ENCODE data around the gene HELZ2. TPM values are rescaled to one million over a fixed set of nuclear protein-coding genes. Genes with fewer than 3 reads are reported as not detected.
A peak's percentile ranks its signal among the peaks of the same experiment; 100 is the strongest.

Gene HELZ2
- total and polyA plus RNA-seq, 2 donors = 13.9 to 14.8 TPM

DNA sequence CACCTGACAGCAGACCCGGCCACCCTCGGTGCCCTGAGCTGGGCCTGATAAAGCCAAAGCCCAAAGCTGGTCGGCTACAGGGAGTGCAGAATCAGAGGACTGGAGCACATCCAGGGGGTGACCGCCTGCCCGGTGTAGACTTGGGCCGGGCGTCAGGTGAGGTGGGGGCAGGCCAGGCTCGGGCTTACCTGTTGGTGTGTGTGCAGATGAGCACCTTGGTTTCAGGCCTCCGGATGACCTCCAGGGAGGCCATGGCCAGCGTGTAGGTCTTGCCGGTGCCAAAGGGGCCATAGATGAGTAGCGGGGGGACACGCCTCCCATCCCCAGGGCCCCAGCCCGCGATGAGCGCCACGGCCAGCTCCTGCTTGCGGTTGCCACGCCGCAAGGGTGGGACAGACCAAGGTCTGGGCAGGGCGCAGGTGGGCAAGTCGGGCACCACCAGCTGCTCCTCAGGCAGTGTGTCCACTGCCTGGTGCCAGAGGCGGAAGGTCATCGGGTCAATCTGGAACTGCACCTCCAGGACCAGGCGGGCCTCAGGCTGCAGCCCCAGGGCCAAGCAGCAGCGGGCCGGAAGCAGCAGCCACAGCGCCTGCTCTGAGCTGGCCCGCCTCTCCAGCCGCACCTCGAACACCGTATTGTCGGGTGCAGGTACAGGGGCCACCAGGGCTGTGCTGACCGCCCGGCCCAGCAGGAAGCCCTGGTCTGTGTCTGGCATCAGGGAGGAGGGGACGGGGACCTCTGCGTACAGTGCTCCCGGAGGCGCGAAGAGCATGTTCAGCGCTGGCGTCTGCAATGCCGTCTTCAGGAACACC is 5.7 kb downstream of the HELZ2 start:
- H3K27ac ChIP-seq (ENCODE audit: low read depth in 1 of 2, low read length in 1 of 2) = no peak overlapping the region
- H3K36me3 ChIP-seq (ENCODE audit: control insufficient read depth in 2 of 2, insufficient read depth in 2 of 2, low read length in 1 of 2) = peaks cover 0 to 16% of the 10 kb centered on the region in 2 donors
- DNase-seq (ENCODE audit: low read depth in 6 of 9, low spot score in 9 of 9) = no peak

DNA sequence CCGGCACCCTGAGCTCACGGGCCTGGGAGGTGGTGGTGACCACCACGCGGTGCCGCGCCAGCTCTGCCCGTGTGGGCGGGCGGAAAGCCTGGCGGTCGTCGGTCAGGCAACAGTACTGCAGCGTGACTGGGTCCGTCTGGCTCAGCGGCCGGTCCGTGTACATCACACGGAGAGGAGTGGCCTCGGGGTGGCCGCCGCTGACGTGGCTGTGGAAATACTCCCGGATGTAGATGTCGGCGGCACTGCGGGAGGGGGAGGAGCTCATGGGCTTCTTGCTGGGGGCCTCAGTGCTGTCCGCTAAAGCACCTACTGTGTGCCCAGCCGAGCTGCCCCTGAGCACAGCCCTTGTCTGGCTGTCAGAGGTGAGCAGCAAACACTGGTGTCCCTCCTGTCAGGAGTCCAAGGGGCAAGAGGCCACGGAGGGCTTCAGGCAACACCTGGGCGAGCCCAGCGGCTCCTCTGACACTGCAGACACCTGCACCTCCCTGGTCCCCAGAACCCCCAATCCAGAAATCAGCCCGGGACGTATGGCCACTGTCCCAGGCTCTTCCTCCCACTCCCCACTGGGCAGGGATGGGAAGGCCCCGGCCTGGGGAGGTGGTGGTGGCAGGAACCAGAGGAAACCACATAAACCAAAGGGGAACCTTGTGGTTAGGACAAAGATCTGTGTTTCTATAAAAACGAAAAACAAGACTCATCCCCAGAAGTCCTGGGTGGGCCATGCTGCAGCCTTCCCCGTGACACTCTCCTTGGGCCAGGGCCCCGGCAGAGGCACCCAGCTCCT is 6.5 kb downstream of the HELZ2 start:
- H3K4me3 ChIP-seq (ENCODE audit: low read length in 2 of 2) = no peak overlapping the region

More for the DNA sequence above, 5.7 kb downstream of the HELZ2 start:
- peaks cover 17 to 19% of the 10 kb centered on the region in 2 donors for H3K4me1 ChIP-seq (ENCODE audit: control insufficient read depth in 2 of 2, insufficient read depth in 2 of 2, low read length in 2 of 2)
- peaks cover 5 to 36% of the 10 kb centered on the region in 2 donors for H3K27me3 ChIP-seq (ENCODE audit: control insufficient read depth in 2 of 2, insufficient read depth in 1 of 2, low read length in 1 of 2)
- peaks cover 0 to 9% of the 10 kb centered on the region in 2 donors for H3K9me3 ChIP-seq (ENCODE audit: control insufficient read depth in 2 of 2, insufficient read depth in 1 of 2, low read length in 1 of 2)
- H3K4me3 ChIP-seq (ENCODE audit: low read length in 2 of 2) = no peak overlapping the region
- WGBS = 38% methylated on average over 43 of the region's 43 CpGs

DNA sequence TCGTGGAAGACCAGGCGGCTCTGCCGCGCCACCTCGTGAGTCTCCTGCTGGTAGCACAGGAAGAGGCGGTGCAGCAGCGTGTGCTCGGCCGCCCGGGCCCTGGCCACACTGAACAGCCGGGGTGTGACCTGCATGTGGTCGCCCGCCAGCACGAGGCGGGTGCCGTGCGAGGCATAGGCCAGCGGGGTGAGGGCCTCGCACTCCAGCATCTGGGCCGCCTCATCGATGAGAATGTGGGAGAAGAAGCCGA is 7.0 kb downstream of the HELZ2 start:
- 91% methylated on average over 22 of the region's 22 CpGs for WGBS
- peaks cover 0 to 18% of the 10 kb centered on the region in 2 donors for H3K36me3 ChIP-seq (ENCODE audit: control insufficient read depth in 2 of 2, insufficient read depth in 2 of 2, low read length in 1 of 2)
- peaks cover 15% of the 10 kb centered on the region in 2 donors for H3K4me1 ChIP-seq (ENCODE audit: control insufficient read depth in 2 of 2, insufficient read depth in 2 of 2, low read length in 2 of 2)
- H3K27me3 ChIP-seq (ENCODE audit: control insufficient read depth in 2 of 2, insufficient read depth in 1 of 2, low read length in 1 of 2) = peaks cover 4 to 31% of the 10 kb centered on the region in 2 donors
- H3K9me3 ChIP-seq (ENCODE audit: control insufficient read depth in 2 of 2, insufficient read depth in 1 of 2, low read length in 1 of 2) = peaks cover 0 to 7% of the 10 kb centered on the region in 2 donors
- no peak overlapping the region for H3K4me3 ChIP-seq (ENCODE audit: low read length in 2 of 2)
- no peak overlapping the region for H3K27ac ChIP-seq (ENCODE audit: low read depth in 1 of 2, low read length in 1 of 2)
- DNase-seq (ENCODE audit: low read depth in 6 of 9, low spot score in 9 of 9) = no peak

More for the DNA sequence above, 6.5 kb downstream of the HELZ2 start:
- peak in 2 of 9 donors; percentile 18 to 45 for DNase-seq (ENCODE audit: low read depth in 6 of 9, low spot score in 9 of 9)
- Histone ChIP-seq H3K27ac (ENCODE audit: low read depth in 1 of 2, low read length in 1 of 2) (no peak overlapping the region), H3K9me3 (ENCODE audit: control insufficient read depth in 2 of 2, insufficient read depth in 1 of 2, low read length in 1 of 2) (peaks cover 0 to 7% of the 10 kb centered on the region in 2 donors), H3K36me3 (ENCODE audit: control insufficient read depth in 2 of 2, insufficient read depth in 2 of 2, low read length in 1 of 2) (peaks cover 0 to 21% of the 10 kb centered on the region in 2 donors), H3K4me1 (ENCODE audit: control insufficient read depth in 2 of 2, insufficient read depth in 2 of 2, low read length in 2 of 2) (peaks cover 15% of the 10 kb centered on the region in 2 donors), H3K27me3 (ENCODE audit: control insufficient read depth in 2 of 2, insufficient read depth in 1 of 2, low read length in 1 of 2) (peaks cover 5 to 31% of the 10 kb centered on the region in 2 donors)
- 36% methylated on average over 37 of the region's 37 CpGs for WGBS

DNA sequence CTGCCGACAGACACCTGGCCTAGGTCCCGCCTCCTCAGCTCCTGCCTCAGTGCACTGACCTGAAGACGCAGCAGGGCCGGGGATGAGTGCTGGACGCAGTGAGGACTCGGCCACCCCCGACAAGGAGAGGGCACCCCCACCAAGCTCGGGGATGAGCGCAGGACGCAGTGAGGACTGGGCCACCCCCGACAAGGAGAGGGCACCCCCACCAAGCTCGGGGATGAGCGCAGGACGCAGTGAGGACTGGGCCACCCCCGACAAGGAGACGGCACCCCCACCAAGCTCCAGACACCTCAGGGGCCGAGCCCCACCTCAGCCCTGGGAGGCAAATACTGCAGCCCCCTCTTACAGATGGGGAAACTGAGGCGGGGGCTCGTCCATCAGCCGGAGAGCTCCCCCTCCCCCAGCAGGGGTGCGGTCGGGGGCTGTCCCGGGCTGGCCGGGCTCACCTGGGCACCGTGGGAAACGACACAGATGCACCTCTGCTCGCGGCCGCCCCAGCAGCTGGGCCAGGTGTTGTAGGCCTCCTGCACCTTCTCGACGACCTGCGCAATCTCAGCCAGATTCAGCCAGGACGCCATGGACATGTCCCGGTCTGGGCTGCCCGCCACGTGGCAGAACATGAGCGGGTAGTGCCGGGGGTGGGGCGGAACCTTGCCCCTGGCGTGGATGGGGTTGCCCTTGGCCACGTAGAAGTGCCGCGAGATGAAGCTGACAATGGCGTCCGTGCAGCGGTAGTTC is 7.5 kb downstream of the HELZ2 start:
- no peak overlapping the region for H3K4me3 ChIP-seq (ENCODE audit: low read length in 2 of 2)
- peaks cover 0 to 17% of the 10 kb centered on the region in 2 donors for H3K36me3 ChIP-seq (ENCODE audit: control insufficient read depth in 2 of 2, insufficient read depth in 2 of 2, low read length in 1 of 2)
- 92% methylated on average over 46 of the region's 46 CpGs for WGBS

DNA sequence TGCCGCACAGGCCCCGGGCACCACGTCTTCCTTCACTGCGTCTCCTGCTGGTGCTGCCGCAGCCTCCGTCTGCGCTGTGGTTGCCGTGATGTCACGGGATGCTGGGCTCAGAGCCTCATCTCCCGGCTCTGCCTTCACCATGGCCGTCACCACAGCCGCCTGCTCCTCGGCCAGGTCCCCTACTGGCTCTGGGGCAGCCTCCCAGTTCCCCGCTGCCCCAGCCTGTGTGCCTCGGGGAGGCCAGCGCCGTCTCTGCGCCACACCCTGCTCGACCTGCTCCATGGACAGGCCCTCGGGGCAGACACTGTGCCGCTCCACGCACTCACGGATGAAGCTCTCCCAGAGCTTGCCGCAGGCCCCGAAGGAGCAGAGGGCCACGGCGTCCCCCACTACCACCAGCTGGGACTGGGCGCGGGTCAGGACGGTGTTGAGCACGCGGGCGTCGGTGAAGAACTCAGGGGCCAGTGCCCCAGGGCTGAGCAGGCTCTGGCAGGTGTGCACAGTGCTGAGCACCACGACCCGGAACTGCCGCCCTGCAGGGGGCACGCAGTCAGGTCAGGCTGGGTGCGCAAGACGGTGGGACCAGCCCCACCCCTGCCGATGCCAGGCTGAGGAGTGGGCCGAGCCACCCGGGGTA is 8.2 kb downstream of the HELZ2 start:
- 98% methylated on average over 43 of the region's 43 CpGs for WGBS
- H3K27ac ChIP-seq (ENCODE audit: low read depth in 1 of 2, low read length in 1 of 2) = no peak overlapping the region
- H3K4me3 ChIP-seq (ENCODE audit: low read length in 2 of 2) = no peak overlapping the region
- peaks cover 15% of the 10 kb centered on the region in 2 donors for H3K4me1 ChIP-seq (ENCODE audit: control insufficient read depth in 2 of 2, insufficient read depth in 2 of 2, low read length in 2 of 2)
- no peak for DNase-seq (ENCODE audit: low read depth in 6 of 9, low spot score in 9 of 9)
- peaks cover 4 to 21% of the 10 kb centered on the region in 2 donors for H3K36me3 ChIP-seq (ENCODE audit: control insufficient read depth in 2 of 2, insufficient read depth in 2 of 2, low read length in 1 of 2)
- peaks cover 0 to 7% of the 10 kb centered on the region in 2 donors for H3K9me3 ChIP-seq (ENCODE audit: control insufficient read depth in 2 of 2, insufficient read depth in 1 of 2, low read length in 1 of 2)
- peaks cover 2 to 28% of the 10 kb centered on the region in 2 donors for H3K27me3 ChIP-seq (ENCODE audit: control insufficient read depth in 2 of 2, insufficient read depth in 1 of 2, low read length in 1 of 2)

More for the DNA sequence above, 7.5 kb downstream of the HELZ2 start:
- DNase-seq (ENCODE audit: low read depth in 6 of 9, low spot score in 9 of 9) = no peak
- Histone ChIP-seq H3K9me3 (ENCODE audit: control insufficient read depth in 2 of 2, insufficient read depth in 1 of 2, low read length in 1 of 2) (peaks cover 0 to 7% of the 10 kb centered on the region in 2 donors), H3K27ac (ENCODE audit: low read depth in 1 of 2, low read length in 1 of 2) (no peak overlapping the region), H3K4me1 (ENCODE audit: control insufficient read depth in 2 of 2, insufficient read depth in 2 of 2, low read length in 2 of 2) (peaks cover 15% of the 10 kb centered on the region in 2 donors), H3K27me3 (ENCODE audit: control insufficient read depth in 2 of 2, insufficient read depth in 1 of 2, low read length in 1 of 2) (peaks cover 2 to 28% of the 10 kb centered on the region in 2 donors)

DNA sequence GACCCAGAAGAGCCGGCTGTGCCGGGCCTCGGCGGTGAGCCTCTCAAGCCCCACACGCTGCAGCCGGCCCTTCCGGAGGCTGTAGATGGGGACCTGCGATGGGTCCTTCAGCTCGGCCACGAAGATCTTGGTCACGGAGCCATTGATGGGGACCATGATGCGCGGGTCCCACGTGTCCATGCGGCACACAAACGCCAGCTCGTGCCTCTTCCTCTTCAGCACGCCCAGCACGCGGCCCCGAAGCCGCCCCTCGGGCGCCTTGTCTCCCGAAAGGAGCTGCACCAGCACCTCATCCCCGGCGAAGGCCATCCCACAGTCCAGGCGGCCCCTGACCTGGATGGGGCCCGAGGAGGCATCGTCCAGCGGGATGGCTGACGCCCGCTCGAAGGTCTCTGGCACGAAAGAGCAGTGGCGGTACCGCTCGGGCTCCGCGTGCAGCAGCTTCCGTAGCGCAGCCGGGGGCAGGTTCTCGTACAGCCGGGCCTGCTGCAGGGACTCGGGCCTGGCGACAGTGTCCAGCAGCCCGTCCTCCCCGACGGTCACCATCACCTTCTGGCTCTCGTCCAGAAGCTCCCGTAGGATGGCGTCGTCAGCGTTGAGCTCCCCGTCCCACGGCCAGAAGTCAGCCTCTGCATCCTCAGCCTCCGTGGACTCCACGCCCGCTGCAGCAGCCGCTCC is 8.9 kb downstream of the HELZ2 start:
- DNase-seq (ENCODE audit: low read depth in 6 of 9, low spot score in 9 of 9) = no peak
- Histone ChIP-seq H3K4me3 (ENCODE audit: low read length in 2 of 2) (no peak overlapping the region), H3K9me3 (ENCODE audit: control insufficient read depth in 2 of 2, insufficient read depth in 1 of 2, low read length in 1 of 2) (peaks cover 0 to 7% of the 10 kb centered on the region in 2 donors), H3K27ac (ENCODE audit: low read depth in 1 of 2, low read length in 1 of 2) (no peak overlapping the region), H3K4me1 (ENCODE audit: control insufficient read depth in 2 of 2, insufficient read depth in 2 of 2, low read length in 2 of 2) (peaks cover 15% of the 10 kb centered on the region in 2 donors), H3K27me3 (ENCODE audit: control insufficient read depth in 2 of 2, insufficient read depth in 1 of 2, low read length in 1 of 2) (peaks cover 2 to 28% of the 10 kb centered on the region in 2 donors), H3K36me3 (ENCODE audit: control insufficient read depth in 2 of 2, insufficient read depth in 2 of 2, low read length in 1 of 2) (peaks cover 4 to 25% of the 10 kb centered on the region in 2 donors)
- WGBS = 97% methylated on average over 61 of the region's 61 CpGs

DNA sequence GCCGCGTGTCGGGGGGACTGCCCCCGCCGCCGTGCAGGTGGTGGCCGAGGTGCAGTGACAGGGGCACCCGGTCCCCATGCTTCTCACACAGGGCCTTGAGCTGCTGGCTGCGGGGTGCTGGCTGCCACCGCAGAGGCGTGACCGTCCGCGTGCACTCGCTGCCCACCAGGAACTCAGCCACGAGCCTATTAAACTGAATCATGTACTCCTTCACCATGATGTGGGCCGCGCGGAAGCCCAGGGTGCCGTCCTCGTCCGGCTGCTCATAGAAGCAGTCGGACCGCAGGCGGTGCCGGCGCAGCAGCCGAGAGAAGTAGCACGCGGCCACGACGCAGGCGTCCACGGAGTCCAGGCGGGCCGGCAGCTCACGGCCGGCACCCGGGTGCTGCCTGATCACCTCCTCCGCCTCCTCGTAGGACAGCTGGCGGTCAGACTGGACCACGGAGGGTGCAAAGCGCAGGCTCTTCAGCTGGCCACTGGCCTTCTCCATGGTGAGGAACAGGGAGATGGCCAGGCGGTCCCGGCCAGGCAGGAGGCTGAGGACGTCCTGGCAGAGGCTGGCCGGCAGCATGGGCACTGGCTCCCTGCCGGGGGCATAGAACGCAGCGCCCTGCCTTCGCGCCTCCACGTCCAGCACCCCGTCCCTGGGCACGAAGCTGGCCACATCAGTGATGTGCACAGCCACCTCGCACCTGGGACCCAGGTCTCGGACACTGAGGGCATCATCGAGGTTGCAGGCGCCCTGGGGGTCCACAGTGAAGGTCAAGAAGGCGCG is 9.8 kb downstream of the HELZ2 start:
- H3K27me3 ChIP-seq (ENCODE audit: control insufficient read depth in 2 of 2, insufficient read depth in 1 of 2, low read length in 1 of 2) = peaks cover 2 to 23% of the 10 kb centered on the region in 2 donors
- DNase-seq (ENCODE audit: low read depth in 6 of 9, low spot score in 9 of 9) = no peak

More for the DNA sequence above, 9.8 kb downstream of the HELZ2 start:
- no peak overlapping the region for H3K27ac ChIP-seq (ENCODE audit: low read depth in 1 of 2, low read length in 1 of 2)
- 98% methylated on average over 62 of the region's 62 CpGs for WGBS
- peaks cover 4 to 28% of the 10 kb centered on the region in 2 donors for H3K36me3 ChIP-seq (ENCODE audit: control insufficient read depth in 2 of 2, insufficient read depth in 2 of 2, low read length in 1 of 2)
- no peak overlapping the region for H3K4me3 ChIP-seq (ENCODE audit: low read length in 2 of 2)
- peaks cover 0 to 7% of the 10 kb centered on the region in 2 donors for H3K9me3 ChIP-seq (ENCODE audit: control insufficient read depth in 2 of 2, insufficient read depth in 1 of 2, low read length in 1 of 2)
- peaks cover 15% of the 10 kb centered on the region in 2 donors for H3K4me1 ChIP-seq (ENCODE audit: control insufficient read depth in 2 of 2, insufficient read depth in 2 of 2, low read length in 2 of 2)
